ENCODE data around the gene TMEM92.
"Not testable (repeated sequence)": the region's sequence is repeated elsewhere in the genome, so short reads cannot be mapped to it uniquely, and the experiment has no call there.

Gene TMEM92

GRCh38 chr17:50289991-50290702, 15.9 kb downstream of the TMEM92 start:
- no peak overlapping the region for H3K9ac ChIP-seq (ENCODE audit: low read depth, low read length)
- no peak overlapping the region for H3K4me3 ChIP-seq (ENCODE audit: low read length)
- H3K27ac ChIP-seq (ENCODE audit: low read length), result no peak overlapping the region
- H3K9me3 ChIP-seq (ENCODE audit: insufficient read depth, low read depth, low read length), result no peaks in the 10 kb centered on the region
- H3K27me3 ChIP-seq (ENCODE audit: insufficient read depth, low read length), result peaks cover 3% of the 10 kb centered on the region; the same call in 1 of the 2 replicates
- no peaks in the 10 kb centered on the region for H3K36me3 ChIP-seq (ENCODE audit: insufficient read depth, low read depth, low read length)
- peaks cover 4% of the 10 kb centered on the region; the same call in 1 of the 2 replicates for H3K4me1 ChIP-seq (ENCODE audit: insufficient read depth, low read length)

- Histone ChIP-seq H3K27ac (ENCODE audit: low read length) (no peak overlapping the region), H3K4me3 (ENCODE audit: low read length) (no peak overlapping the region), H3K27me3 (ENCODE audit: insufficient read depth, low read length) (peaks cover 3% of the 10 kb centered on the region; the same call in 1 of the 2 replicates), H3K4me1 (ENCODE audit: insufficient read depth, low read length) (peaks cover 4% of the 10 kb centered on the region; the same call in 1 of the 2 replicates), H3K9me3 (ENCODE audit: insufficient read depth, low read depth, low read length) (no peaks in the 10 kb centered on the region), H3K9ac (ENCODE audit: low read depth, low read length) (no peak overlapping the region), H3K36me3 (ENCODE audit: insufficient read depth, low read depth, low read length) (no peaks in the 10 kb centered on the region)
These were observed 16.7 kb downstream of the TMEM92 start for GRCh38 chr17:50290933-50291332.

GRCh38 chr17:50292465-50292864, 18.2 kb downstream of the TMEM92 start:
- no peaks in the 10 kb centered on the region for H3K9me3 ChIP-seq (ENCODE audit: insufficient read depth, low read depth, low read length)
- H3K4me1 ChIP-seq (ENCODE audit: insufficient read depth, low read length), result peaks cover 5% of the 10 kb centered on the region; the same call in 1 of the 2 replicates
- H3K36me3 ChIP-seq (ENCODE audit: insufficient read depth, low read depth, low read length), result no peaks in the 10 kb centered on the region
- H3K4me3 ChIP-seq (ENCODE audit: low read length), result no peak overlapping the region
- H3K27ac ChIP-seq (ENCODE audit: low read length), result no peak overlapping the region
- no peak overlapping the region for H3K9ac ChIP-seq (ENCODE audit: low read depth, low read length)
- peaks cover 3% of the 10 kb centered on the region; the same call in 1 of the 2 replicates for H3K27me3 ChIP-seq (ENCODE audit: insufficient read depth, low read length)

- peaks cover 6% of the 10 kb centered on the region; the same call in 1 of the 2 replicates for H3K4me1 ChIP-seq (ENCODE audit: insufficient read depth, low read length)
- H3K9ac ChIP-seq (ENCODE audit: low read depth, low read length), result no peak overlapping the region
- H3K27me3 ChIP-seq (ENCODE audit: insufficient read depth, low read length), result no peaks in the 10 kb centered on the region; the same call in 1 of the 2 replicates
- H3K27ac ChIP-seq (ENCODE audit: low read length), result no peak overlapping the region
- no peaks in the 10 kb centered on the region for H3K36me3 ChIP-seq (ENCODE audit: insufficient read depth, low read depth, low read length)
- no peaks in the 10 kb centered on the region for H3K9me3 ChIP-seq (ENCODE audit: insufficient read depth, low read depth, low read length)
- H3K4me3 ChIP-seq (ENCODE audit: low read length), result no peak overlapping the region
These were observed 20.8 kb downstream of the TMEM92 start for GRCh38 chr17:50295021-50295420.

GRCh38 chr17:50297407-50297865, 23.2 kb downstream of the TMEM92 start:
- Histone ChIP-seq H3K9me3 (ENCODE audit: insufficient read depth, low read depth, low read length) (no peaks in the 10 kb centered on the region), H3K27ac (ENCODE audit: low read length) (no peak overlapping the region), H3K9ac (ENCODE audit: low read depth, low read length) (no peak overlapping the region), H3K27me3 (ENCODE audit: insufficient read depth, low read length) (peaks cover 5% of the 10 kb centered on the region; the same call in 1 of the 2 replicates), H3K4me3 (ENCODE audit: low read length) (no peak overlapping the region), H3K4me1 (ENCODE audit: insufficient read depth, low read length) (peaks cover 3% of the 10 kb centered on the region; the same call in 1 of the 2 replicates), H3K36me3 (ENCODE audit: insufficient read depth, low read depth, low read length) (no peaks in the 10 kb centered on the region)

- Histone ChIP-seq H3K27me3 (ENCODE audit: insufficient read depth, low read length) (peaks cover 6% of the 10 kb centered on the region; the same call in 1 of the 2 replicates), H3K9me3 (ENCODE audit: insufficient read depth, low read depth, low read length) (no peaks in the 10 kb centered on the region)
These were observed 23.8 kb downstream of the TMEM92 start for GRCh38 chr17:50298018-50298417.

GRCh38 chr17:50299776-50300175, 25.5 kb downstream of the TMEM92 start:
- Histone ChIP-seq H3K27me3 (ENCODE audit: insufficient read depth, low read length) (peaks cover 12% of the 10 kb centered on the region; the same call in 1 of the 2 replicates), H3K4me1 (ENCODE audit: insufficient read depth, low read length) (peaks cover 3% of the 10 kb centered on the region; the same call in 1 of the 2 replicates), H3K27ac (ENCODE audit: low read length) (no peak overlapping the region)

More at GRCh38 chr17:50298018-50298417, 23.8 kb downstream of the TMEM92 start:
- Histone ChIP-seq H3K36me3 (ENCODE audit: insufficient read depth, low read depth, low read length) (no peaks in the 10 kb centered on the region), H3K4me3 (ENCODE audit: low read length) (no peak overlapping the region), H3K4me1 (ENCODE audit: insufficient read depth, low read length) (peaks cover 3% of the 10 kb centered on the region; the same call in 1 of the 2 replicates), H3K27ac (ENCODE audit: low read length) (no peak overlapping the region), H3K9ac (ENCODE audit: low read depth, low read length) (no peak overlapping the region)

GRCh38 chr17:50300824-50301223, 26.6 kb downstream of the TMEM92 start:
- H3K4me3 ChIP-seq (ENCODE audit: low read length); H3K9ac ChIP-seq (ENCODE audit: low read depth, low read length); H3K27ac ChIP-seq (ENCODE audit: low read length); H3K9me3 ChIP-seq (ENCODE audit: insufficient read depth, low read depth, low read length); H3K4me1 ChIP-seq (ENCODE audit: insufficient read depth, low read length); H3K36me3 ChIP-seq (ENCODE audit: insufficient read depth, low read depth, low read length): not testable (repeated sequence)
- peaks cover 12% of the 10 kb centered on the region; the same call in 1 of the 2 replicates for H3K27me3 ChIP-seq (ENCODE audit: insufficient read depth, low read length)

More at GRCh38 chr17:50299776-50300175, 25.5 kb downstream of the TMEM92 start:
- Histone ChIP-seq H3K36me3 (ENCODE audit: insufficient read depth, low read depth, low read length) (no peaks in the 10 kb centered on the region), H3K9ac (ENCODE audit: low read depth, low read length) (no peak overlapping the region), H3K4me3 (ENCODE audit: low read length) (no peak overlapping the region), H3K9me3 (ENCODE audit: insufficient read depth, low read depth, low read length) (no peaks in the 10 kb centered on the region)

- Histone ChIP-seq H3K9me3 (ENCODE audit: insufficient read depth, low read depth, low read length) (no peaks in the 10 kb centered on the region), H3K27ac (ENCODE audit: low read length) (no peak overlapping the region), H3K36me3 (ENCODE audit: insufficient read depth, low read depth, low read length) (no peaks in the 10 kb centered on the region), H3K4me1 (ENCODE audit: insufficient read depth, low read length) (peaks cover 3% of the 10 kb centered on the region; the same call in 1 of the 2 replicates), H3K4me3 (ENCODE audit: low read length) (no peak overlapping the region), H3K27me3 (ENCODE audit: insufficient read depth, low read length) (peaks cover 12% of the 10 kb centered on the region; the same call in 1 of the 2 replicates), H3K9ac (ENCODE audit: low read depth, low read length) (no peak overlapping the region)
These were observed 27.8 kb downstream of the TMEM92 start for GRCh38 chr17:50301891-50302584.

GRCh38 chr17:50303051-50303450, 28.8 kb downstream of the TMEM92 start:
- no peak overlapping the region for H3K4me3 ChIP-seq (ENCODE audit: low read length)
- H3K9me3 ChIP-seq (ENCODE audit: insufficient read depth, low read depth, low read length), result no peaks in the 10 kb centered on the region
- H3K4me1 ChIP-seq (ENCODE audit: insufficient read depth, low read length), result no peaks in the 10 kb centered on the region
- no peak overlapping the region for H3K27ac ChIP-seq (ENCODE audit: low read length)
- H3K9ac ChIP-seq (ENCODE audit: low read depth, low read length), result no peak overlapping the region
- no peaks in the 10 kb centered on the region for H3K36me3 ChIP-seq (ENCODE audit: insufficient read depth, low read depth, low read length)
- H3K27me3 ChIP-seq (ENCODE audit: insufficient read depth, low read length), result peaks cover 12% of the 10 kb centered on the region; the same call in 1 of the 2 replicates

- Histone ChIP-seq H3K27me3 (ENCODE audit: insufficient read depth, low read length) (peaks cover 12% of the 10 kb centered on the region; the same call in 1 of the 2 replicates), H3K4me1 (ENCODE audit: insufficient read depth, low read length) (no peaks in the 10 kb centered on the region), H3K9ac (ENCODE audit: low read depth, low read length) (no peak overlapping the region), H3K9me3 (ENCODE audit: insufficient read depth, low read depth, low read length) (no peaks in the 10 kb centered on the region), H3K27ac (ENCODE audit: low read length) (no peak overlapping the region), H3K4me3 (ENCODE audit: low read length) (no peak overlapping the region), H3K36me3 (ENCODE audit: insufficient read depth, low read depth, low read length) (no peaks in the 10 kb centered on the region)
These were observed 29.3 kb downstream of the TMEM92 start for GRCh38 chr17:50303596-50303995.

Measured in iPS-20b (cell line).